Activated CD8-positive, alpha-beta memory T cell treated with anti-CD3 and anti-CD28 coated beads, Interleukin-2, amount 10 ng/mL, durations not matched to agents 7 days and 5 days (primary cell): ENCODE results near the gene SSB. TPM values are rescaled to one million over a fixed set of nuclear protein-coding genes. Genes with fewer than 3 reads are reported as not detected.
"Not testable (repeated sequence)": the region's sequence is repeated elsewhere in the genome, so short reads cannot be mapped to it uniquely, and the experiment has no call there.

Experiments
- ATAC-seq: fragments of 150-1000 bp; cut with Tn5 transposase; one replicate; pipeline ENCODE4 v1.10.0; 2021; ENCODE audit warnings: moderate library complexity
- CTCF ChIA-PET: fragments of 350-600 bp; sonication (Branson Sonifier 250); formaldehyde crosslinking; loops from one replicate; lab custom pipeline; 2021; ENCODE audit warnings: antibody characterized with exemption; lab: Charles Lee
- DNase-seq: peaks from one replicate; pipeline ENCODE4 v3.0.0-alpha.2; 2020
- H3K27ac Mint-ChIP-seq: one replicate; pipeline ENCODE4 v1.8.0; 2021; ENCODE audit warnings: mild to moderate bottlenecking, mixed read lengths
- H3K27me3 Mint-ChIP-seq: one replicate; pipeline ENCODE4 v1.8.0; 2021; ENCODE audit warnings: mixed read lengths
- H3K36me3 Mint-ChIP-seq: one replicate; pipeline ENCODE4 v1.8.0; 2021; ENCODE audit warnings: mild to moderate bottlenecking, mixed read lengths
- H3K4me1 Mint-ChIP-seq: one replicate; pipeline ENCODE4 v1.8.0; 2021; ENCODE audit warnings: mixed read lengths
- H3K4me3 Mint-ChIP-seq: one replicate; pipeline ENCODE4 v1.8.0; 2021; ENCODE audit warnings: mild to moderate bottlenecking, moderate library complexity, mixed read lengths
- H3K9me3 Mint-ChIP-seq: one replicate; pipeline ENCODE4 v1.8.0; 2022; ENCODE audit warnings: low read depth, mixed read lengths
- total RNA-seq, 2 experiments: library from RNA; stranded (reverse); gene quantifications; one replicate each; pipeline ENCODE4 v1.2.3, GENCODE V29; 2021

The SSB gene
- total RNA-seq, 2 experiments from 2014 or later, result 88.2 to 88.9 TPM

GRCh38 chr2:169853041-169853668 lies 54.5 kb downstream of the SSB start:
- ATAC-seq (no peak), DNase-seq (no peak)
- CTCF ChIA-PET, result no interaction called here
- no peaks in the 10 kb centered on the region for H3K27me3 Mint-ChIP-seq
- H3K4me1 Mint-ChIP-seq, result peaks cover 8% of the 10 kb centered on the region
- H3K27ac Mint-ChIP-seq, result no peak overlapping the region
- H3K36me3 Mint-ChIP-seq, result peaks cover 29% of the 10 kb centered on the region
- peaks cover 4% of the 10 kb centered on the region for H3K9me3 Mint-ChIP-seq
- H3K4me3 Mint-ChIP-seq, result no peak overlapping the region

- H3K4me3 Mint-ChIP-seq, H3K27me3 Mint-ChIP-seq, H3K27ac Mint-ChIP-seq, H3K9me3 Mint-ChIP-seq, H3K4me1 Mint-ChIP-seq, CTCF ChIA-PET, DNase-seq, ATAC-seq: not testable (repeated sequence)
- H3K36me3 Mint-ChIP-seq, result peaks cover 15% of the 10 kb centered on the region
Measured at GRCh38 chr2:169855281-169856258, 56.9 kb downstream of the SSB start.

DNA sequence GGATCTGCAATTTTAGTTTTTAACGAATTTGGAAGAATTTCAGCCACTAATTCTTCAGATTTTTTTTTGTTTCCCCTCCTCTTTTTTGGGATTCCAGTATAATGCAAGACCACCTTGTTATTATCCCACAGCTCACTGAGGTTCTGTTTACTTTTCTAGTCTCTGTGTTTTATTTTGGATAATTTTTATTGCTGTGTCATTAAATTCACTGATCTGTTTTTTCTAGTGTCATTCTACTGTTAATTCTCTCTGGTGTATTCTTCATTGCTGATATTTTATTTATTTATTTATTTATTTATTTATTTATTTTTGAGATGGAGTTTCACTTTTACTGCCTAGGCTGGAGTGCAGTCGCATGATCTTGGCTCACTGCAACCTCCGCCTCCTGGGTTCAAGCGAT lies 60.8 kb downstream of the SSB start:
- H3K4me3 Mint-ChIP-seq, result no peak overlapping the region
- no peaks in the 10 kb centered on the region for H3K27me3 Mint-ChIP-seq
- H3K9me3 Mint-ChIP-seq, result no peaks in the 10 kb centered on the region
- peaks cover 18% of the 10 kb centered on the region for H3K36me3 Mint-ChIP-seq
- no peak overlapping the region for H3K27ac Mint-ChIP-seq
- CTCF ChIA-PET, result interaction anchor here (0.7 kb wide), 1 partner anchor 20 kb away, joined by 3 read pairs; no protein-coding TSS in a partner anchor
- H3K4me1 Mint-ChIP-seq, result no peaks in the 10 kb centered on the region
- no peak for DNase-seq
- no peak for ATAC-seq

GRCh38 chr2:169860149-169860548 lies 61.5 kb downstream of the SSB start:
- H3K27ac Mint-ChIP-seq, result no peak overlapping the region
- CTCF ChIA-PET, result no interaction called here
- H3K36me3 Mint-ChIP-seq, result peaks cover 16% of the 10 kb centered on the region
- no peak overlapping the region for H3K4me3 Mint-ChIP-seq
- H3K9me3 Mint-ChIP-seq, result no peaks in the 10 kb centered on the region
- no peaks in the 10 kb centered on the region for H3K27me3 Mint-ChIP-seq
- DNase-seq, result no peak
- no peak for ATAC-seq
- H3K4me1 Mint-ChIP-seq, result no peaks in the 10 kb centered on the region

Other genes with a start within 250 kb of the SSB start
- 10 to 100 TPM; 45.2 to 48.9 TPM for gene FASTKD1, start 225.0 kb upstream of the SSB start, total RNA-seq
- 10 to 100 TPM; 55.5 to 56.7 TPM for gene PPIG, start 214.5 kb upstream of the SSB start, total RNA-seq
- gene CFAP210, start 104.5 kb upstream of the SSB start, total RNA-seq, result not detected
- 1 to 10 TPM; 4.1 to 5.9 TPM for gene PHOSPHO2, start 104.4 kb upstream of the SSB start, total RNA-seq
- gene KLHL23, start 65.0 kb upstream of the SSB start, total RNA-seq, result 10 to 100 TPM; 10.2 to 11.5 TPM
- 10 to 100 TPM; 62.7 to 68.5 TPM for gene METTL5, start 26.0 kb downstream of the SSB start, total RNA-seq
- gene UBR3, start 28.6 kb downstream of the SSB start, total RNA-seq, result 10 to 100 TPM; 21.3 to 23.2 TPM